ENCODE results near the gene AAMP.

AAMP gene

DNA sequence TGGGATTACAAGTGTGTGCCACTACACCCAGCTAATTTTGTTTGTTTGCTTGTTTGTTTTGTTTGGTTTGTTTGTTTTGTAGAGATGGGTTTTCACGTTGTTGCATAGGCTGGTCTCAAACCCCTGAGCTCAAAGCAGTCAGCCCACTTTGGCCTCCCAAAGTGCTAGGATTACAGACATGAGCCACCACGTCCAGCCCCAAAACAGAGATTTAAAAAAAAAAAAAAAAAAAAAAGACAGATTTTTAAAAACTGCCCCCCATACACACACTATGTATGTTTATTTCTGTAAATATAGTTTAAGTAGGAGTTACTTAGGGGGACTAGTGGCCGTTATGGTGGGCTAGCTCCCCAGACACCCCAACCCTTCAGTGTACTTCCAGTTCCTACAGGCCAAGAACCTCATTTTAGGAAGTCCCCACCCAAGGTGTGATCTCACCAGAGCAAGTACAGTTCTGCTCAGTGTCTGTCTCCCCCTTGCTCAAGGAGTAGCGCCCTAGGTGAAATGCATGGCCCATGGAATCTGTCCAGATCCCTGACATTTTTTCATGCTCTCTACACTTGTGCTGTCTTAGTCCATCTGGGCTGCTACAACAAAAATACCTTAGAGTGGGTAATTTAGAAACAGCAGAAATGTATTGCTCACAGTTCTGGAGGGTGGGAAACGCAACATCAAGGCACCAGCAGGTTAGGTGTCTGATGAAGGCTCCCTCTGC lies 23.9 kb upstream of the AAMP start:
- no peak for DNase-seq

DNA sequence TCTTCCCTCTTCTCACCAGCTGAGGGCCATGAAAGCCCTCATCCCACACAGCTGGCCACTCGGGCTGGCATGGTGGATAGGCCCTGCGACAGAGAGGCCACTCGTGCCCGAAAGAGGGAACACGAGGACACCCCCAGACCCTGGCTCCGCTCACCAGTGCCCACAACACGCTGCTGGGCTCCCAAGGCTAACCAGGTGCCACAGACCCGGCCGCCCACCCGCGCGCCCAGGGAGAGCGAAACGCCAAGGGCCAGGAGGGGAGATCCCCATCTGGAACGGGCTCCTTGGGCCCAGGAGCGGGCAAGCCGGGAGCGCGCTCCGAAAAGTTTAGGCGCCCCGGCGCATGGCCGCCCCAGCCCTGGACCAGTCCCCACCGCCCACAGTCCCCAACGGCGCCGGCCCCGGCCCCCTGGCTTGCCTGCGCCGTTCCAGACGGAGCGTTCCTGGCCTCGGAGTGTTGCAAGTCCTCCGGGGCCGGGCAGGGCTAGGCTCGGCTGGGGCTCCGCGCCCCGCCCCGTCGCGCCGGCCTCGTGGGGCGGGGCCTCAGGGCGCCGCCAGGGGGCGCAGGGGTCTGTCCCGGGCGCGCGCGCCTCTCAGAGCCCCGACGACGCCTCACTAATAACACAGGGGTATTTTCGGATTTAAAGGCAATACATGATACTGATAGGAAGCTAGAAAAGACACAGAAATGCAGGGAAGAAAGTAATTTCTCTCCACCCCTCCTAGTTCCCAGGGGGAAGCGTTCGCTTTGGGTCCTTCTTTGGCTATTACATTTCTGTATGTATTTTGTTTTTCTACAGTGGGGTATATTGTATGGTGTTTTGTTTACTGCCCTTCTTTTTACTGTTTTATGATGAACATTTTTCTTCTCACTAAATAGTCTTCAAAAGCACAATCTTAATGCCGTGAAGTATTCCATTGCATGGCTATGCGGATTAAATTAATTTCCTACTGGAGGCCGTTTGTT lies 22.4 kb upstream of the AAMP start, which contains the start of gene TMBIM1:
TMBIM1 (minus strand) TSS at position 456 of the 967 bp plus-strand sequence. CDS start 10,362 bp downstream, outside the sequence.
- peak; percentile 92 for DNase-seq

DNA sequence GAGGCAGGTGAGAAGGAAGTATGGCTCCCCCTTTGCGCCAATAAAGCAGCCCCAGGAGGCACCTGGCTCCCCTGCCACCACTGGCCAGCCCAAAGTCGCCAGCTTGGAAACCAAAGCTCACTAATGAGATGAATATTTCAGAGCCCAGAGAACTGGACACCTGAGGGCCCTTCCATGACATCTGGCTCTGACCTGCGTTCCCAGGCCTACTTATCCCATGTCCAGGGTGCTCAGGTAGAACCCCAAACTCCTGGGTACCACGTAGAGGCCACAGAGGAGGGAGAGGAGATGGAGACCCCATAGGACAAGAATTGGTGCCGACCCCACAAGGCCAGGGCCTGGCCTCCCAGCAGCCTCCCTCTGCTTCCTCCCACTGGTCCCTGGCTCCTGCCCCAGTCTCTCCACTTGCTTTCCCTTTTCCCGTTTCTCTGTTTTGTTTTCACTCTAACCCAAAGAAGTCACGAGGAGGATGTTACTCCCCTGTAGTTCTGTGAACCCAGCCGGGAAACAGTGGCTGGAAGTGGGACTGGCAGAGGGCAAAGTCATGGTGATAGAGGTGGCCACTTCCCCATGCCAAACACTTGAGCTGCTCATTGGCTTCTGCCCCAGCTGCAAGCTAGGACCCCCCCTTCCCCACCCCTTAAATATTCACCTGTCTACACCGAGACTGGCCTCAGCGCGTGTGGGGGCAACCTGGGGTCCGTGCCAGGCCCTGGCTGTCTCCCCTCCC lies 21.5 kb upstream of the AAMP start:
- peak; percentile 71 for DNase-seq

DNA sequence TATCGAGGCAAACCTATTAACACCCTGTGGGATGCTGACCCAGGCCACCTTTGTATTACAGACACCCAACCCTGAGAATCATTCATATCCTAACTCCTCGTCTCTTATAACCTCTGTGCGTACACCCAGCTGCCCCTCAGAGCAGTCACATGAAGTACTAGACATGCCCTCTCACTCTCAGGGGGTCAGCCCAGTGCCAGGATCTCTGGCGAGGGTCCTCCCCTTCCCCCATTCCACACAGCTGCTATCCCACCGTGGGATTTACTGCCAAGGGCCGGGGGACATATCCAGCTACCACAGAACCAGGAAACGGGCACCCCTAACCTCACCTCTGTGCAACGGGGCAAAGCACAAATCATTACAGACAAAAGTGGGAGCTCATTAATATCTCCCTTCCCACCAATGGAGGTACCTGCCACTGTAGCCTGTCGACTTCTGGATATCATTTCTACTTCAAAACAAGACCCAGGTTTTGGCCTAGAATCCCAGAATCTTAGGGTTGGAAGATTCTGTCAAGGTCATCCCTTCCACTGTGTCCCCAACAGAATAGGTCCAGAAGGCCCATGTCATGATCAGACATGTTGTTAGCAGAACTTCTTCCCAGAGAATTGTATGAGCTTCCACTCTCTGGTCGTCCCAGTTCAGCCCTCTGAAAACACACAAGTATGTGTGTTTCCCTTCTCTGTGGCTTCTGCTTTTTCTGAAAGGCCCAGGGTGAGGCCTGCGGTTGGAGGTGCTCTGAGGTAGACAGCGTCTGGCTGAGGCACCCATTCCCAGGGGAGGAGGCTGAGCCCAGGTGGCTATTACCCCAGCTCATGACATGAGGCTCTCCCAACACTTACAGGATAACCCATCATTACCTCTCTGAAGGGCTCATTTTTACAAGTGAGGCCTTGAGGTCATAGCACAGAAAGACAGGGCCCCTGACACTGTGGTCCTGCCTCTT lies 20.7 kb upstream of the AAMP start:
- no peak for DNase-seq

DNA sequence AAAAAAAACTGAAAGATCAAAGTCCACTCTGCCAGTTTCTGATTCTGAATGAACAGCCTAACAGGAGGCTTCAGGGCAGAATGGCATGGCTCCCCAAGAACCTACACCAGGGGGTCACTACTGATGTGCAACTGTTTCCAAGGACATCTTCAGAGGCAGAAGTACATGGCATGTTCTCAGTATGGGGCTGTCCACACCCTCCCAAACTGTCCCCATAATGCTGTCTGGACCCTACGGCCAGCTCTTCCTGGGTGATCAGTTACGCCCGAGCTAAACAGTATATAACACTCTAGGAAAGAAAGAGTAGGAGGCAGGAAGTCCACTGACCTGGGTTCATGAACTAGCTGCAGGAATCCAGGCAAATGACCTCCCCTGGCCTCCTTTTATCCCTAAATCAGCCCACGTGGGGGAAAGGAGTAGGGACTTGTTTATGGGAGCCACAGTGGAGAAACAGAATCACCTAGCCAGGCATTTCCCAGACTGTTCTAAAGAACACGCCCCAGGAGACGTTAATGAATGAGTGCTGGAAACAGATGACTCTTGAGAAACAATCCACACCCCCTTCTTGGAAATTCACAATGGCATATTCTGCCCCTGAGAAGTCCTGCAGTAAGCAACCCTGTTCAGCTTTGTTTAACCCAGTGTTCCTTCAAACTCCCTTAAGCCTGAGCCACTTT lies 19.8 kb upstream of the AAMP start:
- no peak for DNase-seq

DNA sequence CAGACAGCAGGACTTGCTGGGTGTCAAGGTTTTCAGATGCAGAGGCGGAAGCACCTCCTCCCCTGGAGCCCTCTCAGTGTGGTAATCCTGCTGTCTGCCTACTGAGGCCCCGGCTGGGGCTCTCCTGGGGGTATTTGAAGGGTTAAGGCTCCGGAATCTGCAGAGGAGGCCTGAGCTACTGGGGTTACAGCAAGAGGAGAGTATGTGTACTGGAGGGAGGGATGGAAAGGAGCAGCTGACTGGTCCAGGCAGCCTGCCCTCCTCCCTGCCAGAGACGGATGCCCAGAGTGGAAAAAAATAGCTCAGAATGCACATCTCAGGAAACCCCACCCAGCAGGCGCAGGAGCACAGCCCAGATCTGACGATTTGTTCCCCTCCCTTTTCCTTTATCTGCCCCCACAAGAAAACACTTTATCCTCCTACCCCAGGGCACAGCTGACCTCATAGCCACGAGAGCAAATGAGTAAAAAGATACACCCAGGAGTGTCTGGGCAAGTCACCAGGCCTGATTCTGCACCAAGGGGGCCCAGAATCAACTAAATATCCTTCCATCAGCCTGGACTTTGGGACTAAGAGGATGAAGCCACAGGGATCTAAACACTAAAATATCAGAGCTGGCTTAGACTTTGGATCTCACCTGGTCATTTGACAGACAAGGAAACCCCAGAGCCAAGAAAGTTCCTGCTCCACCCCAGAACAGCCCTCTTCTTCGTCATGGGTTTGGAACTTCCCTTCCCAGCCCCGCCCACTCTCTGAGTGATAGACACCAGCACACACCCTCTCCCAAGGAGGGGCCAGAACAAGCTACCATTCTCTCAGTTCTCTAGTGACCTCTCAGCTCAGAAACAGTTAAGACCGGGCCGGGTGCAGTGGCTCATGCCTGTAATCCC lies 16.9 kb upstream of the AAMP start:
- DNase-seq = peak; percentile 86

DNA sequence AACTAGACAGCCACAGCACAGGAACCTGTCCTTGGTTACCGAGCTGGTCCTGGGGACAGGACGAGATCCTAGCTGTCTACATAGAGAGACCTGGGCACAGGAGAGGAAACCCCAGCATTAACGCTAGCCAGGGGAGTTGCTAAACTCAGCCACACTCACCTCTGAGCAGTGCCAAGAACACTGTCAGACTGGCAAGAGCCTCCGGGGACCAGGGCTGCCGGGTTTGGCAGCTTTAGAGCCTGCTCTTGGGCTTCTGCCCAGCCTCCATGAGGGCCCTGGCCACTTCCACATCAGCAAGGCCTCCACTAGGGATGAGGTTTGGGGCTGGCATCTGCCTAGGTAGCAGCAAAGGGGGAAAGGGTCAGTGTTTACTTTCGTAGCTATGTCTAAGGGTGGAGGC lies 15.7 kb upstream of the AAMP start:
- no peak for DNase-seq

DNA sequence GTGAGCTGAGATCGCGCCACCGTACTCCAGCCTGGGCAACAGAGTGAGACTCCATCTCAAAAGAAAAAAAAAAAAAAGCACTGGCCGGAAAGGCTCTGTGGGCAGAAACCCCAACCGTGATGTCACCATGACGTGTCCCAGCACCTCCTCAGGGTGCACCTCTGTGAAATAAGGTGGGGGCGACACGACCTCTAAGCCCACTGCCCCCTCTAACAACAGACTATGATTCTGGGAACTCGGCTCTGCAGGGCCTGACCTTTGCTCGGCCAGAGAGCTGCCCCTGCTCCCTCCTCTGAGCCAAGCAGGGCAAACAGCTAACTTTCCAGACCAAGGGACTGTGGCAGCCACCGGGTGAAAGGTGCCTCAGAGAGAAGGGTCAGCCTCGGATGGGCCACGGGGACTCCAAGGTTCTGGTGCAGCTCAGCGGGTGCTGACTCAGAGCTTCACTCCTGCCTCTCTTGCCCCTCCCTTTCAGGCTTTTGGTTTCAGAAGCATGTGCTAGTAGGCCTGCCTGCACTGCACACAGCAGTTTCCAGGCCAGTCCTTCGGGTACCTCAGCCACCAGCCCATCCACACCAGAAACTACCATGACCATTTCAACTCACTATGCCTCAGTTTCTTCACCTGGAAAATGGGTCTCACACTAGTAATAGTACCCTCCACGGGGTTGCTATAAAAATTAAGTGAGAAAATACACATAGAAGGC lies 14.3 kb upstream of the AAMP start:
- DNase-seq = peak; percentile 81

DNA sequence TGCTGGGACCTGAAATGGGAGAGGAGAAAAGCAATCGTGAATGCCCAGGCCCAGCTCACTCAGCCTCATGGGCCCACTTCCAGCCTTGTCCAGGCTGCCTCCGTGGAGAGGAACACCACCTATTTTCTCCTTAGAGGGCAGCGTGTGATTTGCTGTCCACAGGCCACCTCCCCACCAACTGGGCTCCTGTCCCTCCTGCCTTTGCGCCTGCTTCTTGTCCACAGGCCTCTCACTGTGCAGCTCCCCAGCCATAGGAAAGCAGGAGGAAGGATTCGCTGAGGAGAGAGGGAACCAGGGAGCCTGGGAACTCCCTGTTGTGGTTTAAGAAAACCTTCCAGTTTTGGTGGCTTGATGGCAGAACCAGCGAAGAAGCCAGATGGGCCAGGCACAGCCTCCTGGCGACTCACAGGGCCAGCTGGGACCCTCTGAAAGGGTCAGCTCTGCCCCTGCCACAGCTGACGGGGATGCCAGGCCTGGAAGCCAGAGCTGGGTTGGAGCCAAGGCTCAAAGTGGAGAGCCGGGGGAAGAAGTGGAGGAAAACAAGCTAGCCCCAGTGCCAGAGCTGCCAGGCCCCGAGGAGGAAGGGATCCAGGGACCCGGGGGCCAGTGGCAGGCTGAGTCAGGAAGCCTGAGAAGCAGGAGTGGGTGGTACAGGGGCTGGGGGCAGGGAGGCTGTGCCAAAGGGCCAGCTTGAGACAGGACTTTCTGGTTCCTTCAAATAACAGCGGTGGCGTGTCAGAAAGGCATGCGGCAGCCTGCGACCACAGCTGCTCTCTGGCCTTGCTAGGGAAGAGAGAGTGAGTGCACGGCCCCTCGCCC lies 12.4 kb upstream of the AAMP start:
- no peak for DNase-seq

DNA sequence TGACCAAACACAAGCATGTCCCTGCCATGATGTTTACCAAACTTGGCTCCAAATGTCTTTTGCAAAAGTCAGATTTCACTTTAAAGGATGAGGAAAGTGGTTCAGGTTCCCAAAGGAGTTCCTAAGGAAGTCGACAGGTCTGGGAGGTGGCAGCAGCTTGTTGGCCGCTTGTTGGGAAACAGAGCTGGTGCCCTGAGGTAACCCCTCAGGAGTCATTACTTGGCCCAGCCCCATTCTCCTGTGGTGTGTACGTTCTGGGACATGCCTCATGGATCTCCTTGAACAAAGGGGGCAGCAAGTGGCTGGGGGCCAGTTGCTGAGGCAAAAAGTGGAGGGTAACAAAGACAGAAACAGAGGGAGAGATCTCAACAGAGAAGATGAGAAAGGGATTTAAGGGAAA lies 11.5 kb upstream of the AAMP start:
- DNase-seq = no peak

DNA sequence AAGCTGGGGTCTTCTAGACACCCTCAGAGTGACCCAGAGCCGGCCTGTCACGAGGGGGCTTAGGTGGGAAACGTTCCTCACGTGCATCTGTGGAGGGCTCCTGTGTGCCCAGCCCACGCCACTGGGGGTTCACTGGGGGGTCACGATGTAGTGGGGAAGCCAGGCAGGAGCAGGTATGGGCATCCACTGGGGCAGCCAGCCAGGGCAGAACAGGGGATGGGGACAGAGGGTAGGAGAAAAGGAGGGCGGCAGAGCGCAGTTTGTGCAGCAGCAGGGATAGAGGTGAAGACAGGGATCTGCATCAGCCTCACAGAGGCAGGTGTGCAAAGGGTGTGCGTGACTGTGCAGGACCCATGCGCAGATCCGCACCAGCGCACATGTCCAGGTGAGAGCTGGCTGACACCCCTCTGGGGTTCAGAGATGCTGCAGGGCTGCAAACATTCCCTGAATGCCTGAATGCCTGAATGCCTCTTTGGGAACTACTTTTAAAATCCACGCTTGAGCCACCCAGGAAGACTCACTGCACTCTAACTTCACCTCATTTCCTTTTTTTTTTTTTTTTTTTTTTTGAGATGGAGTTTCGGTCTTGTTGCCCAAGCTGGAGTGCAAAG lies 10.4 kb upstream of the AAMP start:
- no peak for DNase-seq

DNA sequence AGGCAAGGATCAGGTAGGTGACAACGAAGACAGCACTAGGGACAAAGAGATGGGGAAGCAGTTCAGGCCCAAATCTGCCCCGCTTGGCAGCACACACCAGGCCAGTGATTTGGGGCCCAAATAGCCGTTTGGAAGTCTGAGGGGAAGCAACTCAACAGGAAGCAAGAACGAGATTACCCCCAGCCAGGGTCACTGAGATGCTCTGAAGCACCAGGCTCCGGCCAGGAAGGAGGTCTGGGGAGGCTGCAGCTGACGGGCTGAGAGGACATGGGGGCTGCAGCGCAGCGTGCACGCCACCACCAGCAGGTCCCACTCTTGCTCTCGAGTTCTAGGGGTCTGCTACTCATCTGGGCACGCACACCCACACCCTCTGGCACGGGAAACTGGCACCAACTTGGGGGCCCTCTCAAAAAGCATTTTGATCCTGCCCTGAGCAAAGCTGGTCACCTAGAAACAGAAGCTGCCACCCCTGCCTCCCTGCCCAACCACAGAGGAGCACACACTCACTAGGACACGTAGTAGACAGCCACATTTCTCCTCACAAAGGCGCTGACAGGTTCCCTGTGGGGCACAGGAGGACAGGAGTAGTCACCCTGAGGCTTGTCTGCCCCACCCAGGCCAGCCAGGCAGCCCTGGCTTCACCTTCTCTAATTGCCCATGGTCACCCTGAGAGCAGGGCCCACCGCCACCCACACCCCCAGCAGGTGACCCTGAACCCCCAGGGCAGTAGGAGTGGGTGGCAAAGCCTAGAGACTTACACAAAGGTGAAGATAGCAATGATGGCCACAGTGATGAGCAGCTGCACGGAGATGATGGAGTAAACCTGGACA lies 8.8 kb upstream of the AAMP start:
- DNase-seq = no peak

DNA sequence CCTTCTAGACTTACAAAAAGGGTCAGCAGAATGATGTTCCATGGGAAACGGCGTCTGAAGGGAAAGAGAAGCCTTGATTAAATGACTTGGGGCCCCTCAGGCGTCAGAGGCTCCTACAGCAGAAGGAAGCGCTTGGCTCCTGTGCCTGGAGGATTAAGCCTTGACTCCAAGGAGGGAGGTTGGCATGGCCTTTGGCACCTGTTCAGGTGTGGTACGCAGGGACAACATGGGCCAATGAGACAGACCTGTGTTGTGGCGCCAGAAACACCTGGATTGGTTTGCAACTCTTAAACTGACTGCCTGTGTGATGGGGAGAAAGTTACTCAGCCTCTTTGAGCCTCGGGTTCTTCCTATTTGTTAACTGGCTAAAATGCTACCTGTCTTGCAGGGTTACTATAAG lies 8.0 kb upstream of the AAMP start:
- no peak for DNase-seq

DNA sequence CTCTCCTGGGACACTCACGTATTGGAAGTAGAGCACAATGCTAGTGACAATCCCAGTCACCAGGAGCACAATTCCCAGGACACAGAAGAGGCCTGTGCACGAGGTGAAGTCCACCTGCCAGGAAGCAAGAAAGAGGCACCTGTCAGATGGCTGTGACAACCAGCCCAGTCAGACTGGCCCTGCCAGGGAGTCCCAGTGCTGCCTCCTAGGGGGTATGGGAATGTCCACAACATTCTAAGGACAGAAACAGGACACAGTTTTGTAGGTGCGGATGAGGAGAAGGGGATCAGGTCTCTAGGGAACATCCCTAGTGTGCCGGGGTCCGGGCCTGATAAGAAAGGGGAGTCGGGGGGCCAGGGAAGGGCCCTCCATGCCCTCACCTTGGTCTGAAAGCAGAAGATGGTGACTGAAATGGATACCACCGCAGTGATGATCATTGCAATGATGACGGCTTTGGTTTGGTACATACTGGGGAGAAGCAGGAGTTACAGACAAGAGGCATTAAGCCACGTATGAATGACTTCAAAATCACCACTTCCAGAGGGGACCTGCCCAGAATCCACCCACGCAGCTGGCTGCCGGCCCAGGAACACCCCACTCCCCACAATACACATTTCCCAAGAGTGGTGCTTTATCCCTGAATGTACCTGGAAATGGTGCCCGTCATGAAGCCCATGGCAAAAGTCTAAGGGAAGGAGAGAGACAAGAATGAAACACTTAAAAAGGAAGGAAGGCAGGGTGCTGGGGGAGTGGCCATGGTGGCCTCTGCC lies 7.2 kb upstream of the AAMP start:
- DNase-seq = no peak

DNA sequence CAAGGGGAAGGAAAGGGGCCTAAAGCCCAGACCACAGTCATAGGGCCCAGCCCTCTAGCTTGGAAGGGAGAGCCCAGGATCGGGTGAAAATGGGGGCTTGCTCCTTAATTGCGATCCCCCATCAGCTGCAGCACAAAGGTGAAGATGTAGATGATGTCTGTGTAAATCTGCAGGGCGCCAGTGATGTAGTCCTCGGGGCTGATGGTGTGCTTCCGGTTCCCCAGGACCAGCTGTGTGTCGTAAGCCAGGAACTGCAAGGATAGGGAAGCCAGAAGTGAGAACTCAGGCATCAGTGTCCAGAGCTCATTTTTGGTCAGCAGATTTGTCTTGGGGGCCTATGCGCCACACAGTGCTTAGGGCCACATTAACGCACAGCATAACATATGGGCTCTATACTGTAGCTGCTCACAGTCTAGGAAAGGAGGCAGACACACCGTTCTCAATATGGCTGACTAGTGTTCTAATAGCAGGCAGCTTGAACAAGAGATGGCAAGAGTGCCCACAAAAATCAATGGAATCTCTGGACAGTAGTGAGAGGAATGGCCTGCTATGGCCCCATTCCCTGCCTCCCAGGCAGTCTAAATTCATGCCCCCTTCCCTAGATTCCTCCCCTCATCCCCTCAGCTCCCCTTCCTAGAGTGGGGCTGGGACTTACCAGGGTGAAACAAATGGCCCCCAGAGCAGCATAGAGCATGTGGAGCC lies 5.6 kb upstream of the AAMP start:
- no peak for DNase-seq

DNA sequence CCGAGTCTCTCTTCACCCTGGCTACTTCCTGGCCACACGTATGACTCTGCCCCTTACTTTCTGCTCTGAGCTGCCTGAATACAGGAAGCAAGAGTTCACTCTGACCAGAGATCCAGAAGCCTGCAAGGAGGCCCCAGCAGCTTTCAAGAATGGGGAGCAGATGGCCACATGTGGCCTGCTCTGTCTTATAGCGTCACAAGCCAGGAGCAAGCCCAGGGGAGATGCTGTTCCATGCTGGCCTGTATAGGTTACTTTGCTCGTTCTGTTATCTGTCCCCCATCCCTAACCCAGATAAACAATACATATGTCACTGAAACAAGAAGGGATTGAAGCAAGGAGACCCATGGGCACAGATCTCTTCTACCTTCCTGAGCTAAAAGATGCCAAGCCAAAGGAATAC lies 4.6 kb upstream of the AAMP start:
- no peak for DNase-seq
